Peyer's patch (tissue), 4 donors: ENCODE measurements around the gene NARF.

Experiments used
- POLR2A ChIP-seq, 2 donors: fragments of 450-650 bp; IDR thresholded peaks; one replicate each; pipeline ENCODE4 v1.5.1; 2017; ENCODE audit warnings: antibody characterized with exemption in 2 of 2, mild to moderate bottlenecking in 2 of 2, moderate library complexity in 2 of 2
- TF ChIP-seq, protein P1 (sequence below), 6 experiments: fragments of 450-650 bp in 4 of 6; fragments of 200-600 bp in 2 of 6; sonication (generic) in 1 of 6; IDR thresholded peaks; one replicate each; pipeline ENCODE4 v1.5.1; 2017 to 2019; ENCODE audit warnings: antibody characterized with exemption in 6 of 6, mild to moderate bottlenecking in 3 of 6, moderate library complexity in 1 of 6

- TF ChIP-seq, protein P1, sequence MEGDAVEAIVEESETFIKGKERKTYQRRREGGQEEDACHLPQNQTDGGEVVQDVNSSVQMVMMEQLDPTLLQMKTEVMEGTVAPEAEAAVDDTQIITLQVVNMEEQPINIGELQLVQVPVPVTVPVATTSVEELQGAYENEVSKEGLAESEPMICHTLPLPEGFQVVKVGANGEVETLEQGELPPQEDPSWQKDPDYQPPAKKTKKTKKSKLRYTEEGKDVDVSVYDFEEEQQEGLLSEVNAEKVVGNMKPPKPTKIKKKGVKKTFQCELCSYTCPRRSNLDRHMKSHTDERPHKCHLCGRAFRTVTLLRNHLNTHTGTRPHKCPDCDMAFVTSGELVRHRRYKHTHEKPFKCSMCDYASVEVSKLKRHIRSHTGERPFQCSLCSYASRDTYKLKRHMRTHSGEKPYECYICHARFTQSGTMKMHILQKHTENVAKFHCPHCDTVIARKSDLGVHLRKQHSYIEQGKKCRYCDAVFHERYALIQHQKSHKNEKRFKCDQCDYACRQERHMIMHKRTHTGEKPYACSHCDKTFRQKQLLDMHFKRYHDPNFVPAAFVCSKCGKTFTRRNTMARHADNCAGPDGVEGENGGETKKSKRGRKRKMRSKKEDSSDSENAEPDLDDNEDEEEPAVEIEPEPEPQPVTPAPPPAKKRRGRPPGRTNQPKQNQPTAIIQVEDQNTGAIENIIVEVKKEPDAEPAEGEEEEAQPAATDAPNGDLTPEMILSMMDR (IDR thresholded peaks at IDR 0.05), result no peak
- no peak for TF ChIP-seq POLR2A (IDR thresholded peaks at IDR 0.05)
Measured at GRCh38 chr17:82497483-82498405, 39.2 kb downstream of the NARF start.
